ENCODE results near the gene DEFB129.

Gene DEFB129

GRCh38 chr20:272718-273117 is 45.7 kb downstream of the DEFB129 start:
- Histone ChIP-seq H3K36me3 (replicated peaks; ENCODE audit: insufficient read depth, low read length) (no peaks in the 10 kb centered on the region), H3K4me1 (ENCODE audit: low read length) (no peaks in the 10 kb centered on the region), H3K79me2 (ENCODE audit: low read length) (no peaks in the 10 kb centered on the region), H3K27ac (ENCODE audit: low read length) (no peak overlapping the region), H3K4me2 (ENCODE audit: low read depth, low read length) (no peak overlapping the region), H3K9ac (ENCODE audit: low read length) (no peak overlapping the region), H3F3A (ENCODE audit: insufficient read depth, low read length) (no peaks in the 10 kb centered on the region), H3K9me3 (replicated peaks; ENCODE audit: insufficient read depth, low read length) (no peaks in the 10 kb centered on the region), H4K20me1 (ENCODE audit: insufficient read depth, low read length) (no peaks in the 10 kb centered on the region), H3K27me3 (replicated peaks; ENCODE audit: insufficient read depth, low read length) (no peaks in the 10 kb centered on the region), H3K9me2 (replicated peaks; ENCODE audit: insufficient read depth, low read length) (no peaks in the 10 kb centered on the region), H2AFZ (ENCODE audit: low read length) (no peak overlapping the region), H3K4me3 (ENCODE audit: low read length) (no peak overlapping the region)
- DNase-seq = no peak
- no peak for TF ChIP-seq CTCF (IDR thresholded peaks at IDR 0.05; ENCODE audit: low read length)
- TF ChIP-seq EZH2 (optimal IDR thresholded peaks at IDR 0.05; ENCODE audit: low read depth, low read length) = no peak
- no peak for TF ChIP-seq EZH2phosphoT487 (IDR thresholded peaks at IDR 0.05; ENCODE audit: low read length)

GRCh38 chr20:273884-274283 is 46.8 kb downstream of the DEFB129 start:
- Histone ChIP-seq H3K9me2 (replicated peaks; ENCODE audit: insufficient read depth, low read length) (no peaks in the 10 kb centered on the region), H2AFZ (ENCODE audit: low read length) (no peak overlapping the region), H3K79me2 (ENCODE audit: low read length) (no peaks in the 10 kb centered on the region), H3K4me3 (ENCODE audit: low read length) (no peak overlapping the region), H3K27me3 (replicated peaks; ENCODE audit: insufficient read depth, low read length) (no peaks in the 10 kb centered on the region), H3K9me3 (replicated peaks; ENCODE audit: insufficient read depth, low read length) (no peaks in the 10 kb centered on the region), H3K36me3 (replicated peaks; ENCODE audit: insufficient read depth, low read length) (no peaks in the 10 kb centered on the region), H3K9ac (ENCODE audit: low read length) (no peak overlapping the region), H3K4me1 (ENCODE audit: low read length) (no peaks in the 10 kb centered on the region), H3K27ac (ENCODE audit: low read length) (no peak overlapping the region), H3F3A (ENCODE audit: insufficient read depth, low read length) (no peaks in the 10 kb centered on the region), H3K4me2 (ENCODE audit: low read depth, low read length) (no peak overlapping the region), H4K20me1 (ENCODE audit: insufficient read depth, low read length) (no peaks in the 10 kb centered on the region)
- DNase-seq = no peak
- TF ChIP-seq CTCF (IDR thresholded peaks at IDR 0.05; ENCODE audit: low read length) = no peak
- TF ChIP-seq EZH2 (optimal IDR thresholded peaks at IDR 0.05; ENCODE audit: low read depth, low read length) = no peak
- no peak for TF ChIP-seq EZH2phosphoT487 (IDR thresholded peaks at IDR 0.05; ENCODE audit: low read length)

- Histone ChIP-seq H3K9ac (ENCODE audit: low read length) (no peak overlapping the region), H3F3A (ENCODE audit: insufficient read depth, low read length) (no peaks in the 10 kb centered on the region), H3K9me3 (replicated peaks; ENCODE audit: insufficient read depth, low read length) (no peaks in the 10 kb centered on the region), H3K79me2 (ENCODE audit: low read length) (no peaks in the 10 kb centered on the region), H3K4me2 (ENCODE audit: low read depth, low read length) (no peak overlapping the region), H4K20me1 (ENCODE audit: insufficient read depth, low read length) (no peaks in the 10 kb centered on the region), H3K4me3 (ENCODE audit: low read length) (no peak overlapping the region), H3K27ac (ENCODE audit: low read length) (no peak overlapping the region), H3K27me3 (replicated peaks; ENCODE audit: insufficient read depth, low read length) (no peaks in the 10 kb centered on the region), H3K36me3 (replicated peaks; ENCODE audit: insufficient read depth, low read length) (no peaks in the 10 kb centered on the region), H2AFZ (ENCODE audit: low read length) (no peak overlapping the region), H3K9me2 (replicated peaks; ENCODE audit: insufficient read depth, low read length) (no peaks in the 10 kb centered on the region), H3K4me1 (ENCODE audit: low read length) (no peaks in the 10 kb centered on the region)
- no peak for DNase-seq
- TF ChIP-seq EZH2 (optimal IDR thresholded peaks at IDR 0.05; ENCODE audit: low read depth, low read length) (no peak), EZH2phosphoT487 (IDR thresholded peaks at IDR 0.05; ENCODE audit: low read length) (no peak), CTCF (IDR thresholded peaks at IDR 0.05; ENCODE audit: low read length) (no peak)
Observed at GRCh38 chr20:275791-276190, 48.7 kb downstream of the DEFB129 start.

Measured in MM.1S (cell line).